ENCODE data around the gene METTL13. TPM values are rescaled to one million over a fixed set of nuclear protein-coding genes. Genes with fewer than 3 reads are reported as not detected.

METTL13 gene
- total RNA-seq, 1 donor: 13.0 TPM

- peak; percentile 83 for DNase-seq (ENCODE audit: low read depth)
- TF ChIP-seq, protein P1, sequence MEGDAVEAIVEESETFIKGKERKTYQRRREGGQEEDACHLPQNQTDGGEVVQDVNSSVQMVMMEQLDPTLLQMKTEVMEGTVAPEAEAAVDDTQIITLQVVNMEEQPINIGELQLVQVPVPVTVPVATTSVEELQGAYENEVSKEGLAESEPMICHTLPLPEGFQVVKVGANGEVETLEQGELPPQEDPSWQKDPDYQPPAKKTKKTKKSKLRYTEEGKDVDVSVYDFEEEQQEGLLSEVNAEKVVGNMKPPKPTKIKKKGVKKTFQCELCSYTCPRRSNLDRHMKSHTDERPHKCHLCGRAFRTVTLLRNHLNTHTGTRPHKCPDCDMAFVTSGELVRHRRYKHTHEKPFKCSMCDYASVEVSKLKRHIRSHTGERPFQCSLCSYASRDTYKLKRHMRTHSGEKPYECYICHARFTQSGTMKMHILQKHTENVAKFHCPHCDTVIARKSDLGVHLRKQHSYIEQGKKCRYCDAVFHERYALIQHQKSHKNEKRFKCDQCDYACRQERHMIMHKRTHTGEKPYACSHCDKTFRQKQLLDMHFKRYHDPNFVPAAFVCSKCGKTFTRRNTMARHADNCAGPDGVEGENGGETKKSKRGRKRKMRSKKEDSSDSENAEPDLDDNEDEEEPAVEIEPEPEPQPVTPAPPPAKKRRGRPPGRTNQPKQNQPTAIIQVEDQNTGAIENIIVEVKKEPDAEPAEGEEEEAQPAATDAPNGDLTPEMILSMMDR (IDR thresholded peaks at IDR 0.05; ENCODE audit: insufficient read depth, low read depth, low read length): no peak
- H3K4me3 ChIP-seq (ENCODE audit: low read depth, low read length): peak within 1 kb of the TSS; percentile 92
Observed at GRCh38 chr1:171741872-171742576, 39.4 kb upstream of the METTL13 start, which contains the start of gene VAMP4. Gene VAMP4, minus strand, starts transcription at chr1:171742065. Its CDS starts 3,651 bp downstream, at chr1:171738414.

- peak overlapping the region; percentile 92 for H3K4me3 ChIP-seq (ENCODE audit: low read depth, low read length)
- peak; percentile 52 for DNase-seq (ENCODE audit: low read depth)
- TF ChIP-seq, protein P1 (IDR thresholded peaks at IDR 0.05; ENCODE audit: insufficient read depth, low read depth, low read length): no peak
Observed at GRCh38 chr1:171742577-171742922, 38.9 kb upstream of the METTL13 start.

DNA sequence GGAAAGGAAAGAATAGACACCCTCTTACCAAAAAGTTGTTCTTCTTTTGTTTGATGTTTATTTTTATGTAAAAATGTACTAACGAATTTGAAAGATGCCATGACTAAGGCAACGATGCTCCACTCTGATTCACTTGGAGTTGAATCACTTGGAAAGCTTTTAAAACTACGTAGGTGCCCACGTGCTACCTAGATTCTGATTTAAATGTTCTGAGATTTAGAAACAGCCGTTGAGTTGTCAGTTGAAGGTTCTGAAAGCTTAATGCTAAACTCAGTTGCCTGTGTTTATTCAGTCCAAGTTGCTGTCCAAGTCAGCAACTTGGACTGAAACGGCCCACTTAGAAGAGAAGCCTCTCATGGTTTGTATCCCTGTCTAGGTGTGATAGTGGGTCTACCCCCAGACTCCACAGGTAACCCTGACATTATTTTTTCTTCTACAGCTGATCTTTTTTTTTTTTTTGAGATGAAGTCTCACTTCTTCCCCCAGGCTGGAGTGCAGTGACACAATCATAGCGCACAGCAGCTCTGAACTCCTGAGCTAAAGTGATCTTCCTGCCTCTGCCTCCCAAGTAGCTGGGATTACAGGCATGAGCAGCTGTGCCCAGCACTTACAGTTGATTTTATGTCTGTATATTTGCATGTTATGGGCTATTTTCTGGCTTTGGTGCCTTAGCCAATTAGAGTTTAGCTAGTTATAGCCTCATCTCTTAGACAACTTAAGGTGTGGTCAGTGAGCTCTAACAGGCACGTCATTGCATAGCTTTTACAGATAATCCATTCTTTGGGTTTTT is 38.2 kb upstream of the METTL13 start:
- peak overlapping the region; percentile 92 for H3K4me3 ChIP-seq (ENCODE audit: low read depth, low read length)
- peak; percentile 76 for DNase-seq (ENCODE audit: low read depth)
- TF ChIP-seq, protein P1 (IDR thresholded peaks at IDR 0.05; ENCODE audit: insufficient read depth, low read depth, low read length): no peak

GRCh38 chr1:171744986-171745385 is 36.5 kb upstream of the METTL13 start:
- no peak for DNase-seq (ENCODE audit: low read depth)
- H3K4me3 ChIP-seq (ENCODE audit: low read depth, low read length): no peak overlapping the region
- TF ChIP-seq, protein P1 (IDR thresholded peaks at IDR 0.05; ENCODE audit: insufficient read depth, low read depth, low read length): no peak

- DNase-seq (ENCODE audit: low read depth): no peak
- TF ChIP-seq, protein P1 (IDR thresholded peaks at IDR 0.05; ENCODE audit: insufficient read depth, low read depth, low read length): no peak
- no peak overlapping the region for H3K4me3 ChIP-seq (ENCODE audit: low read depth, low read length)
Observed at GRCh38 chr1:171748651-171749050, 32.8 kb upstream of the METTL13 start.

DNA sequence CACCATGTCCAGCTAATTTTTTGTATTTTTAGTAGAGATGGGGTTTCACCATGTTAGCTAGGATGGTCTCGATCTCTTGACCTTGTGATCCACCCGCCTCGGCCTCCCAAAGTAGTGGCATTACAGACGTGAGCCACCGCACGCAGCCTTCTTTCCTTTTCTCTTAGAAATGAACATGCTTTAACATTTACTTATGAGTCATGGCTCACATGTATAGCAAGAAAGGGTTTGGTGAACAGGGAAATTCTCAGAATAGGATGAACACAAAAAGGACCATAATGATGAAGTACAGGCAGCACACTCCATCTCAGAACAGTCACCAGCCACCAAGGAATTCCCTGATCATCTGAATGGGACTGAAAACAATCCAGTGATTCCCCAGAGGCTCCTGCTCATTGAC is 30.2 kb upstream of the METTL13 start:
- no peak overlapping the region for H3K4me3 ChIP-seq (ENCODE audit: low read depth, low read length)
- TF ChIP-seq, protein P1 (IDR thresholded peaks at IDR 0.05; ENCODE audit: insufficient read depth, low read depth, low read length): no peak
- no peak for DNase-seq (ENCODE audit: low read depth)
